CD14-positive monocyte (primary cell): ENCODE results near the gene CDCA3. TPM values are rescaled to one million over a fixed set of nuclear protein-coding genes. Genes with fewer than 3 reads are reported as not detected.

ENCODE experiments used
- DNase-seq, 3 donors: peaks; one replicate each; pipeline ENCODE4 v3.0.0-alpha.2; 2011 to 2022
- H2AFZ ChIP-seq: 2 replicates; pipeline ENCODE4 v1.6.0; 2012; ENCODE audit warnings: mild to moderate bottlenecking, low read depth, low read length, inconsistent platforms; ENCODE audit not compliant: insufficient read depth, poor library complexity, severe bottlenecking
- H3K27ac ChIP-seq, 2 donors: 1 replicate in 1 of 2; 2 replicates in 1 of 2; pipeline ENCODE4 v1.5.1; 2012 to 2013; ENCODE audit warnings: low read length in 2 of 2, control low read depth in 1 of 2, inconsistent platforms in 1 of 2, low read depth in 1 of 2, mild to moderate bottlenecking in 1 of 2
- H3K27me3 ChIP-seq, 2 donors: one replicate each; pipeline versions ENCODE4 v1.6.0 to v1.6.1; 2011 to 2013; ENCODE audit warnings: low read length in 2 of 2; ENCODE audit not compliant: control insufficient read depth in 2 of 2, insufficient read depth in 2 of 2
- H3K36me3 ChIP-seq, 2 donors: replicated peaks in 1 of 2; 1 replicate in 1 of 2; 2 replicates in 1 of 2; pipeline versions ENCODE4 v1.5.1 to v1.6.1; 2012 to 2013; ENCODE audit warnings: low read length in 2 of 2, control low read depth in 1 of 2, inconsistent platforms in 1 of 2, mild to moderate bottlenecking in 1 of 2; ENCODE audit not compliant: insufficient read depth in 2 of 2, control insufficient read depth in 1 of 2
- H3K4me1 ChIP-seq, 2 donors: 1 replicate in 1 of 2; 2 replicates in 1 of 2; pipeline versions ENCODE4 v1.5.1 to v1.6.1; 2012 to 2013; ENCODE audit warnings: low read length in 2 of 2, control low read depth in 1 of 2, inconsistent platforms in 1 of 2, mild to moderate bottlenecking in 1 of 2, moderate library complexity in 1 of 2; ENCODE audit not compliant: insufficient read depth in 2 of 2, control insufficient read depth in 1 of 2
- H3K4me2 ChIP-seq: replicated peaks from 2 replicates; pipeline ENCODE3; 2012; ENCODE audit warnings: low read length, moderate library complexity, mild to moderate bottlenecking; ENCODE audit not compliant: poor library complexity, severe bottlenecking; ENCODE audit errors: extremely low read depth
- H3K4me3 ChIP-seq, 3 experiments: fragments of 200-600 bp in 1 of 3; sonication (generic) in 1 of 3; replicated peaks in 1 of 3; 1 replicate in 2 of 3; 2 replicates in 1 of 3; pipeline ENCODE4 v1.5.1; 2011 to 2013; ENCODE audit warnings: low read length in 3 of 3, mild to moderate bottlenecking in 3 of 3, control low read depth in 2 of 3, low read depth in 2 of 3, inconsistent platforms in 1 of 3, moderate library complexity in 1 of 3
- H3K79me2 ChIP-seq: 2 replicates; pipeline ENCODE4 v1.6.0; 2012; ENCODE audit warnings: mild to moderate bottlenecking, control low read depth, inconsistent platforms, low read length, moderate library complexity; ENCODE audit not compliant: insufficient read depth
- H3K9ac ChIP-seq: 2 replicates; pipeline ENCODE4 v1.6.0; 2017; ENCODE audit warnings: low read length, mild to moderate bottlenecking; ENCODE audit not compliant: insufficient read depth, poor library complexity, severe bottlenecking
- H3K9me3 ChIP-seq, 2 donors: replicated peaks in 1 of 2; 1 replicate in 1 of 2; 2 replicates in 1 of 2; pipeline versions ENCODE4 v1.5.1 to v1.6.1; 2012 to 2013; ENCODE audit warnings: low read length in 2 of 2, control low read depth in 1 of 2; ENCODE audit not compliant: control insufficient read depth in 1 of 2, insufficient read depth in 1 of 2
- H4K20me1 ChIP-seq: 2 replicates; pipeline ENCODE4 v1.6.0; 2012; ENCODE audit warnings: mild to moderate bottlenecking, low read length, control low read depth, moderate library complexity; ENCODE audit not compliant: insufficient read depth
- H3K27ac Mint-ChIP-seq, 7 donors: one replicate each; pipeline ENCODE4 v1.8.0; 2020; ENCODE audit warnings: mild to moderate bottlenecking in 7 of 7, mixed read lengths in 7 of 7, moderate library complexity in 6 of 7, inconsistent platforms in 2 of 7
- H3K27me3 Mint-ChIP-seq, 3 donors: one replicate each; pipeline ENCODE4 v1.8.0; 2021 to 2022; ENCODE audit warnings: low read depth in 3 of 3, mild to moderate bottlenecking in 3 of 3, mixed read lengths in 3 of 3, moderate library complexity in 3 of 3, inconsistent platforms in 1 of 3
- H3K36me3 Mint-ChIP-seq, 2 donors: one replicate each; pipeline ENCODE4 v1.8.0; 2020; ENCODE audit warnings: mixed read lengths in 2 of 2, inconsistent platforms in 1 of 2, mild to moderate bottlenecking in 1 of 2
- H3K4me1 Mint-ChIP-seq: one replicate; pipeline ENCODE4 v1.8.0; 2020; ENCODE audit warnings: mild to moderate bottlenecking, mixed read lengths
- H3K4me3 Mint-ChIP-seq, 2 donors: one replicate each; pipeline ENCODE4 v1.8.0; 2020; ENCODE audit warnings: mild to moderate bottlenecking in 2 of 2, mixed read lengths in 2 of 2, moderate library complexity in 1 of 2
- H3K9me3 Mint-ChIP-seq, 7 donors: one replicate each; pipeline ENCODE4 v1.8.0; 2020 to 2022; ENCODE audit warnings: mixed read lengths in 7 of 7, mild to moderate bottlenecking in 6 of 7, moderate library complexity in 6 of 7, inconsistent platforms in 2 of 7
- WGBS: methylation state at CpG from one replicate; pipeline ENCODE4 v1.1.5; 2013; ENCODE audit warnings: missing lambda C conversion rate; ENCODE audit not compliant: insufficient coverage; 5-methylcytosine and 5-hydroxymethylcytosine counted together
- intact Hi-C, 2 donors: fragments of 100-400 bp; cut with micrococcal nuclease; formaldehyde crosslinking; loops; one replicate each; pipeline versions ENCODE4 v1.15.0 to v1.15.1; 2023
- polyA plus RNA-seq, 3 donors: library from polyadenylated mRNA; depleted of rRNA in 1 of 3; unstranded in 2 of 3; stranded (reverse) in 1 of 3; fragments of 300-500 nt in 2 of 3; fragments of >200 nt in 1 of 3; fragmentation: Illumina TruSeq in 2 of 3; gene quantifications; 1 replicate in 2 of 3; 2 replicates in 1 of 3; pipeline ENCODE4 v1.2.3, GENCODE V29; 2012 to 2021
- TF ChIP-seq, protein P1 (sequence below): fragments of 200-600 bp; IDR thresholded peaks from one replicate; pipeline ENCODE4 v1.8.0; 2022; ENCODE audit warnings: antibody characterized with exemption, mild to moderate bottlenecking

Gene CDCA3
- polyA plus RNA-seq, 3 donors, result 0.57 to 0.61 (median 0.59) TPM

DNA sequence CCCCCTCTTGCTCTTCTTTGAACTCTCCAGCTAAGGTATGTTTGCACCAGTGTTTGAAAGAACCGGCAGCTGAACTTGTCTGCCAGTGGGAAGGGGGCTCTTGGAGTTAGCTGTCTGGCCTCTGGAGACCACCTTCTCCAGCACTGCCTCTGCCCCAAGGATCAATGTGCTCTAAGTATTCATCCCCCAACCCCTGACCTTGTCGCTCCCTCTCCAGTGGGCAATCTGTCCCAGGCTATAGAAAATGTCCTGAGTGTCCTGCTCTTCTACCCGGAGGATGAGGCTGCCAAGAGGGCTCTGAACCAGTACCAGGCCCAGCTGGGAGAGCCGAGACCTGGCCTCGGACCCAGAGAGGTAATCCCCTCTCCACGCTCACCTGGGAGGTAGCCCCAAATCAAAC, 20.1 kb downstream of the CDCA3 start:
- peaks cover 18 to 29% of the 10 kb centered on the region in 2 donors for H3K4me1 ChIP-seq
- no peaks in the 10 kb centered on the region for H3K79me2 ChIP-seq
- Mint-ChIP-seq H3K27ac (no peak overlapping the region), H3K27me3 (peaks cover 46 to 55% (median 49%) of the 10 kb centered on the region in 3 donors), H3K36me3 (peaks cover 6 to 13% of the 10 kb centered on the region in 2 donors), H3K4me3 (peak overlapping the region in 1 of 2 donors; percentile 70), H3K9me3 (peaks cover 0 to 12% (median 8%) of the 10 kb centered on the region in 7 donors), H3K4me1 (peaks cover 18% of the 10 kb centered on the region)
- H3K4me3 ChIP-seq, result no peak overlapping the region
- H3K27ac ChIP-seq, result no peak overlapping the region
- no peak overlapping the region for H3K9ac ChIP-seq
- H3K27me3 ChIP-seq, result peaks cover 12 to 47% of the 10 kb centered on the region in 2 donors
- H4K20me1 ChIP-seq, result peaks cover 17% of the 10 kb centered on the region
- 97% methylated on average over 5 of the region's 6 CpGs for WGBS
- H3K36me3 ChIP-seq, result no peaks in the 10 kb centered on the region
- peaks cover 0 to 6% of the 10 kb centered on the region in 2 donors for H3K9me3 ChIP-seq
- TF ChIP-seq, protein P1, sequence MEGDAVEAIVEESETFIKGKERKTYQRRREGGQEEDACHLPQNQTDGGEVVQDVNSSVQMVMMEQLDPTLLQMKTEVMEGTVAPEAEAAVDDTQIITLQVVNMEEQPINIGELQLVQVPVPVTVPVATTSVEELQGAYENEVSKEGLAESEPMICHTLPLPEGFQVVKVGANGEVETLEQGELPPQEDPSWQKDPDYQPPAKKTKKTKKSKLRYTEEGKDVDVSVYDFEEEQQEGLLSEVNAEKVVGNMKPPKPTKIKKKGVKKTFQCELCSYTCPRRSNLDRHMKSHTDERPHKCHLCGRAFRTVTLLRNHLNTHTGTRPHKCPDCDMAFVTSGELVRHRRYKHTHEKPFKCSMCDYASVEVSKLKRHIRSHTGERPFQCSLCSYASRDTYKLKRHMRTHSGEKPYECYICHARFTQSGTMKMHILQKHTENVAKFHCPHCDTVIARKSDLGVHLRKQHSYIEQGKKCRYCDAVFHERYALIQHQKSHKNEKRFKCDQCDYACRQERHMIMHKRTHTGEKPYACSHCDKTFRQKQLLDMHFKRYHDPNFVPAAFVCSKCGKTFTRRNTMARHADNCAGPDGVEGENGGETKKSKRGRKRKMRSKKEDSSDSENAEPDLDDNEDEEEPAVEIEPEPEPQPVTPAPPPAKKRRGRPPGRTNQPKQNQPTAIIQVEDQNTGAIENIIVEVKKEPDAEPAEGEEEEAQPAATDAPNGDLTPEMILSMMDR, result no peak
- H2AFZ ChIP-seq, result no peak overlapping the region
- DNase-seq, result no peak
- H3K4me2 ChIP-seq, result no peak overlapping the region
- intact Hi-C loops, result no loop called here

DNA sequence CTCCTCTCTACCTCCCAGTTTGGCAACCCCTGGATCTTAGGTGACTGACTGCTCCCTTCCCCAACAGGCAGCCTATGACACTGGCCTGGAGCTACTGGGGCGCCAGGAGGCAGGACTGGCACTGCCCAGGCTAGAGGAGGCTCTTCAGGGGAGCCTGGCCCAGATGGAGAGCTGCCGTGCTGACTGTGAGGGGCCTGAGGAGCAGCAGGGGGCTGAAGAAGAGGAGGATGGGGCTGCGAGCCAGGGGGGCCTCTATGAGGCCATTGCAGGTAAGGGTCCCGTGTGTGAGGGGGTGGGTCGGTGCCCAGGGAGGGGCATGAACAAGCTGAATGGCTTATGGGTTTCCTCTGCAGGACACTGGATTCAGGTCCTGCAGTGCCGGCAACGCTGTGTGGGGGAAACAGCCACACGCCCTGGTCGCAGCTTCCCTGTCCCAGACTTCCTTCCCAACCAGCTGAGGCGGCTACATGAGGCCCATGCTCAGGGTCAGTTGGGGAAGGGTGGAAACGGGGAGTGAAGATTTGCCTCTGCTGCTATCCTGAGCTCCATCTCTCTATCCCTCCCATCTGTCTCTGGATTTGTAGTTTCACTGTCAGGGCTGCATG, 20.7 kb downstream of the CDCA3 start:
- H3K4me3 Mint-ChIP-seq, result peak overlapping the region in 1 of 2 donors; percentile 95
- Histone ChIP-seq H4K20me1 (peaks cover 22% of the 10 kb centered on the region), H3K27me3 (peaks cover 12 to 49% of the 10 kb centered on the region in 2 donors), H3K9me3 (peaks cover 0 to 6% of the 10 kb centered on the region in 2 donors), H3K4me1 (peaks cover 15 to 27% of the 10 kb centered on the region in 2 donors), H2AFZ (no peak overlapping the region), H3K4me2 (no peak overlapping the region), H3K4me3 (no peak overlapping the region), H3K9ac (no peak overlapping the region), H3K36me3 (no peaks in the 10 kb centered on the region), H3K27ac (no peak overlapping the region), H3K79me2 (no peaks in the 10 kb centered on the region)
- peaks cover 0 to 12% (median 8%) of the 10 kb centered on the region in 7 donors for H3K9me3 Mint-ChIP-seq
- intact Hi-C loops, result no loop called here
- peaks cover 6 to 15% of the 10 kb centered on the region in 2 donors for H3K36me3 Mint-ChIP-seq
- TF ChIP-seq, protein P1, result no peak
- H3K4me1 Mint-ChIP-seq, result peaks cover 20% of the 10 kb centered on the region
- H3K27me3 Mint-ChIP-seq, result peaks cover 46 to 57% (median 52%) of the 10 kb centered on the region in 3 donors
- peak overlapping the region in 1 of 7 donors; percentile 46 for H3K27ac Mint-ChIP-seq
- 80% methylated on average over 2 of the region's 11 CpGs for WGBS
- DNase-seq, result no peak
